ENCODE data around the gene ENTREP1.
"Not testable (repeated sequence)": the region's sequence is repeated elsewhere in the genome, so short reads cannot be mapped to it uniquely, and the experiment has no call there.

- TF ChIP-seq POLR2AphosphoS5 (IDR thresholded peaks at IDR 0.05; ENCODE audit: low read depth, low read length); POLR2A (IDR thresholded peaks at IDR 0.05; ENCODE audit: low read depth, low read length); TAF1 (IDR thresholded peaks at IDR 0.05; ENCODE audit: borderline replicate concordance, low read depth, low read length): not testable (repeated sequence)
Observed at GRCh38 chr9:69440254-69440955, 115.4 kb downstream of the ENTREP1 start.

All from GM12892 (cell line).